Endothelial cell (in vitro differentiated cells): Measurements from ENCODE around the gene BCL2. TPM values are rescaled to one million over a fixed set of nuclear protein-coding genes. Genes with fewer than 3 reads are reported as not detected.

Experiments
- DNase-seq: peaks from one replicate; pipeline ENCODE4 v3.0.0; 2021; ENCODE audit warnings: low spot score
- H3K27ac Mint-ChIP-seq: one replicate; pipeline ENCODE4 v1.8.0; 2021; ENCODE audit warnings: mixed read lengths, inconsistent platforms; ENCODE audit not compliant: unreplicated experiment
- H3K27me3 Mint-ChIP-seq: one replicate; pipeline ENCODE4 v1.8.0; 2021; ENCODE audit warnings: mild to moderate bottlenecking, moderate library complexity, mixed read lengths, inconsistent platforms; ENCODE audit not compliant: unreplicated experiment
- H3K36me3 Mint-ChIP-seq: one replicate; pipeline ENCODE4 v1.8.0; 2021; ENCODE audit warnings: mild to moderate bottlenecking, low read depth, mixed read lengths, inconsistent platforms; ENCODE audit not compliant: unreplicated experiment
- H3K4me1 Mint-ChIP-seq: one replicate; pipeline ENCODE4 v1.8.0; 2021; ENCODE audit warnings: mild to moderate bottlenecking, mixed read lengths, inconsistent platforms; ENCODE audit not compliant: unreplicated experiment
- H3K4me3 Mint-ChIP-seq: one replicate; pipeline ENCODE4 v1.8.0; 2021; ENCODE audit warnings: mild to moderate bottlenecking, mixed read lengths, inconsistent platforms; ENCODE audit not compliant: unreplicated experiment
- H3K9me3 Mint-ChIP-seq: one replicate; pipeline ENCODE4 v1.8.0; 2021; ENCODE audit warnings: mixed read lengths, inconsistent platforms; ENCODE audit not compliant: unreplicated experiment
- CTCF ChIP-seq: fragments of 200-600 bp; sonication (generic); IDR thresholded peaks from one replicate; pipeline ENCODE4 v1.5.0; 2021; ENCODE audit warnings: antibody characterized with exemption; ENCODE audit not compliant: unreplicated experiment
- total RNA-seq: library from RNA; stranded (reverse); fragmentation: NEBNext Ultra II Directional; extraction: Animal tissue kit (Norgen Biotek cat#: 25700); gene quantifications from one replicate; pipeline ENCODE4 v1.2.1, GENCODE V29; 2021; ENCODE audit not compliant: unreplicated experiment

BCL2 gene
- total RNA-seq, 1 donor from 2014 or later, result 9.2 TPM

- Mint-ChIP-seq H3K9me3 (no peaks in the 10 kb centered on the region), H3K4me3 (no peak overlapping the region), H3K4me1 (no peaks in the 10 kb centered on the region), H3K27me3 (no peaks in the 10 kb centered on the region), H3K27ac (no peak overlapping the region), H3K36me3 (no peaks in the 10 kb centered on the region)
- TF ChIP-seq CTCF, result no peak
- no peak for DNase-seq
Observed at GRCh38 chr18:63306249-63306648, 13.3 kb downstream of the BCL2 start.

- TF ChIP-seq CTCF, result no peak
- peaks cover 11% of the 10 kb centered on the region for H3K4me1 Mint-ChIP-seq
- H3K36me3 Mint-ChIP-seq, result peaks cover 3% of the 10 kb centered on the region
- H3K27ac Mint-ChIP-seq, result no peak overlapping the region
- H3K27me3 Mint-ChIP-seq, result peaks cover 3% of the 10 kb centered on the region
- no peak overlapping the region for H3K4me3 Mint-ChIP-seq
- no peaks in the 10 kb centered on the region for H3K9me3 Mint-ChIP-seq
- DNase-seq, result no peak
Observed at GRCh38 chr18:63303547-63303946, 16.0 kb downstream of the BCL2 start.

GRCh38 chr18:63302636-63303405 is 16.7 kb downstream of the BCL2 start:
- DNase-seq, result no peak
- Mint-ChIP-seq H3K4me3 (no peak overlapping the region), H3K36me3 (peaks cover 3% of the 10 kb centered on the region), H3K27me3 (peaks cover 3% of the 10 kb centered on the region), H3K27ac (no peak overlapping the region), H3K9me3 (no peaks in the 10 kb centered on the region), H3K4me1 (peaks cover 15% of the 10 kb centered on the region)
- no peak for TF ChIP-seq CTCF

- H3K4me1 Mint-ChIP-seq, result peaks cover 15% of the 10 kb centered on the region
- no peak for DNase-seq
Observed at GRCh38 chr18:63302220-63302619, 17.3 kb downstream of the BCL2 start.

More at GRCh38 chr18:63302220-63302619, 17.3 kb downstream of the BCL2 start:
- no peaks in the 10 kb centered on the region for H3K9me3 Mint-ChIP-seq
- peaks cover 3% of the 10 kb centered on the region for H3K27me3 Mint-ChIP-seq
- TF ChIP-seq CTCF, result no peak
- no peak overlapping the region for H3K4me3 Mint-ChIP-seq
- peaks cover 3% of the 10 kb centered on the region for H3K36me3 Mint-ChIP-seq
- H3K27ac Mint-ChIP-seq, result no peak overlapping the region
